ENCODE results near the gene C6orf15. TPM values are rescaled to one million over a fixed set of nuclear protein-coding genes. Genes with fewer than 3 reads are reported as not detected.

Gene C6orf15
- total and polyA plus RNA-seq, 7 experiments from 2014 or later: not detected

DNA sequence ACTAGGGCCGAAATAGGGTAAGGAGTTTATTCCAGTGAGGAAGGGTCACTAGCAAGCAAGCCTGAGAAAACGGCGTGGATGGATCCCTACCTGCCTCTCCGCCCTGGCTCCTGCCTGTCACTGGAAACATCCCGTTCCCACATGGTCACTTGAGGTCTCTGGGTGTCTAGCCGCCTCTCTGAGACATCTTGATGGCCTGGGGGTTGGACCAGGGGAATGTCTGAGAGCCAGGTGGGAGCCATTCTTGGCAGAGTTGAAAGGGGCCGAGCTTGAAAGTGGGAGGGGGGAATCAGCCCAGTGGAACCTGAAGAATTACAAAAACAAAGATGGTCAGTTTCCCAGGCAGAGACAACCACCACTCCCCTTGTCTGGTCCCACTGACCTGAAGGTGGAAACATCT, 44.3 kb upstream of the C6orf15 start:
- CTCF ChIA-PET: interaction anchor here (1.8 kb wide), 1 partner anchor 210 kb away, joined by 5 read pairs; no protein-coding TSS in a partner anchor
- POLR2A ChIA-PET: interaction anchor here (1.1 to 3.9 kb wide), 2 partner anchors 10 to 40 kb away, joined by 3 to 26 read pairs; no protein-coding TSS in a partner anchor

DNA sequence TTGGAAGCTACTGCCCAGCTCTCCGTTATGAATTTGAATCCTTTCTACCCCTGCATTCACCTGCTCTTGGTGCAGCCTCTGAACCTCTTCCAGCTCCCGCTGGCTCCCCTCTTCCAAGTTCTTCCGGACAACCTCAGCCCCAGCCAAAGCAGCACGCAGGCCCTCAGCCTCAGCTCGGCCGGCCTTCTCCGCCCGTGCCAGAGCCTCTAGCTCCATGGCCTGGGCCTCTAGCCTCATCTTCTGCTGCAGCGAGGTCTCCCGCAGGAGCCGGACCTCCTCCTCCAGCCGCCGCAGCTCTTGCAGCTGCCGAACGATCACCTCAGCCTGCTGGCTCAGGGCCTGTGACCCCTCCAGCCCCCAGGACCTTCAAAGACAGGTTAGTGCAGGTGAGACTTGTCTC, 42.1 kb upstream of the C6orf15 start:
- H3K27me3 ChIP-seq (ENCODE audit: control insufficient read depth in 2 of 2, insufficient read depth in 2 of 2, low read length in 2 of 2): no peaks in the 10 kb centered on the region
- H3K36me3 ChIP-seq (ENCODE audit: control insufficient read depth in 2 of 3, insufficient read depth in 3 of 3, low read length in 3 of 3): peaks cover 0 to 31% (median 0%) of the 10 kb centered on the region in 3 experiments
- no peak for ATAC-seq
- ChIA-PET CTCF (interaction anchor here (0.6 kb wide), 2 partner anchors 52 to 218 kb away, joined by 3 read pairs; no protein-coding TSS in a partner anchor), POLR2A (no interaction called here)
- intact Hi-C loops (cut with micrococcal nuclease): no loop called here
- no peak overlapping the region for H3K27ac ChIP-seq (ENCODE audit: low read depth, low read length)
- Mint-ChIP-seq H3K36me3 (peaks cover 2 to 32% (median 13%) of the 10 kb centered on the region in 5 donors), H3K4me1 (peaks cover 21 to 28% (median 24%) of the 10 kb centered on the region in 7 donors), H3K27ac (no peak overlapping the region), H3K9me3 (no peaks in the 10 kb centered on the region), H3K4me3 (no peak overlapping the region), H3K27me3 (peaks cover 0 to 2% (median 0%) of the 10 kb centered on the region in 5 donors)
- no peak for DNase-seq
- H3K4me3 ChIP-seq (ENCODE audit: low read length): no peak overlapping the region
- peaks cover 6 to 14% of the 10 kb centered on the region in 2 donors for H3K4me1 ChIP-seq (ENCODE audit: control insufficient read depth in 2 of 2, insufficient read depth in 2 of 2, low read length in 2 of 2)
- no peaks in the 10 kb centered on the region for H3K9me3 ChIP-seq (ENCODE audit: control insufficient read depth in 2 of 3, low read length in 3 of 3)

More for the DNA sequence above, 44.3 kb upstream of the C6orf15 start:
- H3K4me3 ChIP-seq (ENCODE audit: low read length): no peak overlapping the region
- peaks cover 0 to 14% (median 0%) of the 10 kb centered on the region in 3 experiments for H3K36me3 ChIP-seq (ENCODE audit: control insufficient read depth in 2 of 3, insufficient read depth in 3 of 3, low read length in 3 of 3)
- Mint-ChIP-seq H3K27me3 (peaks cover 0 to 2% (median 0%) of the 10 kb centered on the region in 5 donors), H3K4me1 (peaks cover 21 to 44% (median 29%) of the 10 kb centered on the region in 7 donors), H3K4me3 (peak overlapping the region in 6 of 10 donors; percentile 13 to 96 (median 86)), H3K9me3 (no peaks in the 10 kb centered on the region), H3K36me3 (peaks cover 4 to 20% (median 8%) of the 10 kb centered on the region in 5 donors), H3K27ac (peak overlapping the region in 1 of 9 donors; percentile 90)
- H3K4me1 ChIP-seq (ENCODE audit: control insufficient read depth in 2 of 2, insufficient read depth in 2 of 2, low read length in 2 of 2): peaks cover 12 to 18% of the 10 kb centered on the region in 2 donors
- no peak for ATAC-seq
- intact Hi-C loops (cut with micrococcal nuclease): loop anchor here (5.0 kb wide), 4 partner anchors 474 to 829 kb away; partner anchors contain the start of genes C6orf136 (in 1 of the 2), NEU1 (in 1 of the 2) and TRIM39 (in 1 of the 2)
- H3K27ac ChIP-seq (ENCODE audit: low read depth, low read length): no peak overlapping the region
- no peaks in the 10 kb centered on the region for H3K9me3 ChIP-seq (ENCODE audit: control insufficient read depth in 2 of 3, low read length in 3 of 3)
- DNase-seq: no peak
- H3K27me3 ChIP-seq (ENCODE audit: control insufficient read depth in 2 of 2, insufficient read depth in 2 of 2, low read length in 2 of 2): no peaks in the 10 kb centered on the region

DNA sequence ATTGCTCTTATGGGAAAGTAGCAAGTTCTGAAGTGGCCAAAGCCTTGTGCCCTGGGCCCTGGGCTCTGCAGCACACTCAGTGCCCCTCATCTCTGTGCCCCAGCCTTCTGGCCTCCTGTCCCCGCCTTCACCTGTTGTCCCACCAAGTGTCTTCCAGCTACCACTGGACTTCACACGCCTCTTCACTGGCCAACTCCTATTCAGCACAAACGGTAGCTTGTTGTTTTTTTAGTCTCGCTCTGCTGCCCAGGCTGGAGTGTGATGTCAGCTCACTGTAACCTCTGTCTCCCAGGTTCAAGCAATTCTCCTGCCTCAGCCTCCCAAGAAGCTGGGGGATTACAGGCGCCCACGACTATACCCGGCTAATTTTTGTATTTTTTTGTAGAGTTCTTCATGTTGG, 40.4 kb upstream of the C6orf15 start:
- Histone ChIP-seq H3K9me3 (ENCODE audit: control insufficient read depth in 2 of 3, low read length in 3 of 3) (no peaks in the 10 kb centered on the region), H3K36me3 (ENCODE audit: control insufficient read depth in 2 of 3, insufficient read depth in 3 of 3, low read length in 3 of 3) (peaks cover 0 to 35% (median 0%) of the 10 kb centered on the region in 3 experiments), H3K4me1 (ENCODE audit: control insufficient read depth in 2 of 2, insufficient read depth in 2 of 2, low read length in 2 of 2) (peaks cover 0 to 6% of the 10 kb centered on the region in 2 donors), H3K27me3 (ENCODE audit: control insufficient read depth in 2 of 2, insufficient read depth in 2 of 2, low read length in 2 of 2) (no peaks in the 10 kb centered on the region), H3K27ac (ENCODE audit: low read depth, low read length) (no peak overlapping the region), H3K4me3 (ENCODE audit: low read length) (no peak overlapping the region)
- DNase-seq (no peak), ATAC-seq (no peak)
- Mint-ChIP-seq H3K4me3 (no peak overlapping the region), H3K4me1 (peaks cover 7 to 20% (median 10%) of the 10 kb centered on the region in 7 donors), H3K36me3 (peaks cover 2 to 36% (median 13%) of the 10 kb centered on the region in 5 donors), H3K27me3 (no peaks in the 10 kb centered on the region), H3K27ac (no peak overlapping the region), H3K9me3 (no peaks in the 10 kb centered on the region)
- ChIA-PET POLR2A (interaction anchor here (0.5 to 1.0 kb wide), 2 partner anchors 9 to 239 kb away, joined by 3 read pairs; no protein-coding TSS in a partner anchor), CTCF (interaction anchor here (0.7 kb wide), 2 partner anchors 14 to 63 kb away, joined by 3 to 4 read pairs; partner anchors contain the start of gene PSORS1C2)
- intact Hi-C loops (cut with micrococcal nuclease): no loop called here

DNA sequence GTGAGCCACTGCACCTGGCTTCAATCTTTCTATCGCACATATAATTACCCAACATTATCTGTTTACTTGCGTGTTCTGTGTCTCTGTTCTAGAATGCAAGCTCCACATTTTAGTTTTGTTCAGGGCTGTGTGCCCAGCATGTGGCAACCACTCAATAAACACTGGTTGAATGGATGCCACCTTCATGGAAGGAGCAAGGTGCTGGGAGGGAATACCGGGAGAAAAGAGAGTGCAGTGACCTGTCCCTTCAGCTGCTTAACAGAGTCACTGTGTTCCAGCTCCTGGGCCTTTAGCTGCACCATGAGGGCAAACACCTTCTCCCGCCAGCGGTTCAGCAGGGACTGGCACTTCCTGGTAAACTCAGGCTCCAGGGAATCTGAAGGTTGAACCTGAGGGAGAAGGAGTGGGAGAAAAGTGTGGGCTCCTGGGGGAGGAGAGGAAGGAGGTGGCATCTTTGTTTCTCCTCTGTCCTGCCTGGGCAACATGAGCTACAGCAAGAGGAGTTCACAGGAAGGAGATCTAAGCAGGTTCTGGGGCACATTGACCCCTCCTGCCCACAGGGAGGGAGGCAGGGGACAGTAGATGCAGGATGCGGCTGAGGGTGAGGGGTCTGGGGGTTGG, 37.6 kb upstream of the C6orf15 start:
- ChIA-PET POLR2A (no interaction called here), CTCF (no interaction called here)
- H3K4me3 Mint-ChIP-seq: no peak overlapping the region
- H3K36me3 Mint-ChIP-seq: peaks cover 2 to 44% (median 13%) of the 10 kb centered on the region in 5 donors
- no peaks in the 10 kb centered on the region for H3K27me3 ChIP-seq (ENCODE audit: control insufficient read depth in 2 of 2, insufficient read depth in 2 of 2, low read length in 2 of 2)
- H3K27ac ChIP-seq (ENCODE audit: low read depth, low read length): no peak overlapping the region
- intact Hi-C loops (cut with micrococcal nuclease): no loop called here
- no peak overlapping the region for H3K4me3 ChIP-seq (ENCODE audit: low read length)
- H3K27ac Mint-ChIP-seq: peak overlapping the region in 1 of 9 donors; percentile 20
- DNase-seq (no peak), ATAC-seq (no peak)
- H3K4me1 Mint-ChIP-seq: peaks cover 0 to 6% (median 0%) of the 10 kb centered on the region in 7 donors
- no peaks in the 10 kb centered on the region for H3K4me1 ChIP-seq (ENCODE audit: control insufficient read depth in 2 of 2, insufficient read depth in 2 of 2, low read length in 2 of 2)
- H3K27me3 Mint-ChIP-seq: no peaks in the 10 kb centered on the region
- peaks cover 0 to 43% (median 0%) of the 10 kb centered on the region in 3 experiments for H3K36me3 ChIP-seq (ENCODE audit: control insufficient read depth in 2 of 3, insufficient read depth in 3 of 3, low read length in 3 of 3)
- peaks cover 0 to 1% (median 0%) of the 10 kb centered on the region in 11 donors for H3K9me3 Mint-ChIP-seq
- H3K9me3 ChIP-seq (ENCODE audit: control insufficient read depth in 2 of 3, low read length in 3 of 3): no peaks in the 10 kb centered on the region

DNA sequence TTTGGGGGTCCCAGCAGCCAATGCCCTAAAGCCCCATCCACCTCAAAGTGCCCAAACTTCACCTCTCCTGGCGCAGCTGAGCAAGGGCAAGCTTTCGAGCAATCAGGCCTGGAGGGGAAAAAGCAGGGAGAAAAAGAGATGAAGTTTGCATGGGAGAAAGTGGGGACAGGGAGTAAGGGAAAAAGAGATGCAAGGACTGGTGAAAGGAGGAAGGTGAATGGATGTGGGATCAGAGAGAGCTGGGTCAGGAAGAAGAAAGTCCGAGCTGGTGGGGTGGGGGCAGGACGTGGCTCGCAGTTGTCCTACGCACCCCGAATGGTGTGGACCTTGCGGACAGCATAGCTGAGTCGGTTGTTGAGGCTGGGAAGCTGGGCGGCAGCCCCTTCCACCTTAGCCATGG, 33.0 kb upstream of the C6orf15 start:
- Histone ChIP-seq H3K36me3 (ENCODE audit: control insufficient read depth in 2 of 3, insufficient read depth in 3 of 3, low read length in 3 of 3) (peaks cover 0 to 41% (median 0%) of the 10 kb centered on the region in 3 experiments), H3K27ac (ENCODE audit: low read depth, low read length) (no peak overlapping the region), H3K9me3 (ENCODE audit: control insufficient read depth in 2 of 3, low read length in 3 of 3) (no peaks in the 10 kb centered on the region), H3K27me3 (ENCODE audit: control insufficient read depth in 2 of 2, insufficient read depth in 2 of 2, low read length in 2 of 2) (no peaks in the 10 kb centered on the region), H3K4me3 (ENCODE audit: low read length) (no peak overlapping the region), H3K4me1 (ENCODE audit: control insufficient read depth in 2 of 2, insufficient read depth in 2 of 2, low read length in 2 of 2) (no peaks in the 10 kb centered on the region)
- H3K27ac Mint-ChIP-seq: no peak overlapping the region
- ChIA-PET CTCF (interaction anchor here (0.7 to 1.4 kb wide), 3 partner anchors 13 to 47 kb away, joined by 3 to 6 read pairs (median 3); no protein-coding TSS in a partner anchor), POLR2A (interaction anchor here (0.9 kb wide), 1 partner anchor 50 kb away, joined by 3 read pairs; no protein-coding TSS in a partner anchor)
- no peaks in the 10 kb centered on the region for H3K27me3 Mint-ChIP-seq
- no peak overlapping the region for H3K4me3 Mint-ChIP-seq
- DNase-seq: no peak
- H3K4me1 Mint-ChIP-seq: peaks cover 0 to 3% (median 0%) of the 10 kb centered on the region in 7 donors
- peaks cover 0 to 1% (median 0%) of the 10 kb centered on the region in 11 donors for H3K9me3 Mint-ChIP-seq
- intact Hi-C loops (cut with micrococcal nuclease): no loop called here
- H3K36me3 Mint-ChIP-seq: peaks cover 0 to 32% (median 5%) of the 10 kb centered on the region in 5 donors
- no peak for ATAC-seq

DNA sequence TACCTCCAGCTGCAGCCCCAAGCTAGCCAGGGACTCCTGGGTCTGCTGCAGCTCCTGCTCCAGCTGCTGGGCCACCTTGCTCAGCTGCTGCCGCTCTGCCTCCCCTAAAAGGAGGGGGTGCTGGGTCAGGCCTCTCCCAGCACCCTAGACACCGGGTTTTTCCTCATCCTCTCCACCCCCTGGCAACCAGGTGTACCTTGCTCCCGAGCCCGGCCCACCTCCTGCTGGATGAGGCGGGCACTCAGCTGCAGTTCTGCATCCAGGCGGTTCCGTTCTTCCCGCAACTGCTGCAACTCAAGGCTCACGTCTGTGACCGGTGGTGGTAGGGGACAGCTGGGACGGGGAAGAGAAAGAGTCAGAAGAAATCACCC, 32.6 kb upstream of the C6orf15 start:
- no peak overlapping the region for H3K27ac ChIP-seq (ENCODE audit: low read depth, low read length)
- ChIA-PET POLR2A (interaction anchor here (0.9 kb wide), 1 partner anchor 51 kb away, joined by 3 read pairs; no protein-coding TSS in a partner anchor), CTCF (interaction anchor here (0.8 to 1.4 kb wide), 5 partner anchors 12 to 219 kb away, joined by 3 read pairs; no protein-coding TSS in a partner anchor)
- DNase-seq (no peak), ATAC-seq (no peak)
- intact Hi-C loops (cut with micrococcal nuclease): no loop called here
- Mint-ChIP-seq H3K4me3 (no peak overlapping the region), H3K36me3 (peaks cover 0 to 29% (median 3%) of the 10 kb centered on the region in 5 donors), H3K27me3 (no peaks in the 10 kb centered on the region), H3K9me3 (peaks cover 0 to 1% (median 0%) of the 10 kb centered on the region in 11 donors), H3K27ac (no peak overlapping the region), H3K4me1 (peaks cover 0 to 3% (median 0%) of the 10 kb centered on the region in 7 donors)
- no peaks in the 10 kb centered on the region for H3K4me1 ChIP-seq (ENCODE audit: control insufficient read depth in 2 of 2, insufficient read depth in 2 of 2, low read length in 2 of 2)
- H3K27me3 ChIP-seq (ENCODE audit: control insufficient read depth in 2 of 2, insufficient read depth in 2 of 2, low read length in 2 of 2): no peaks in the 10 kb centered on the region
- H3K4me3 ChIP-seq (ENCODE audit: low read length): no peak overlapping the region
- peaks cover 0 to 37% (median 0%) of the 10 kb centered on the region in 3 experiments for H3K36me3 ChIP-seq (ENCODE audit: control insufficient read depth in 2 of 3, insufficient read depth in 3 of 3, low read length in 3 of 3)
- H3K9me3 ChIP-seq (ENCODE audit: control insufficient read depth in 2 of 3, low read length in 3 of 3): no peaks in the 10 kb centered on the region
